WTC11 (cell line): ENCODE results near the gene NINL.

ENCODE experiments used
- ARID4B ChIP-seq: sonication (generic); formaldehyde crosslinking; IDR thresholded peaks from 2 replicates; pipeline ENCODE4 v1.8.0; 2023; ENCODE audit warnings: missing genetic modification reagents, mild to moderate bottlenecking, borderline replicate concordance
- CTCF ChIP-seq: fragments of 200-600 bp; IDR thresholded peaks from 2 replicates; pipeline ENCODE4 v1.8.0; 2022; ENCODE audit warnings: antibody characterized with exemption
- MXD4 ChIP-seq: fragments of 250-450 bp; sonication (Bioruptor Pico); IDR thresholded peaks from 2 replicates; pipeline ENCODE4 v1.8.0; 2021; ENCODE audit warnings: mild to moderate bottlenecking, moderate library complexity, borderline replicate concordance
- NR3C1 ChIP-seq: sonication (generic); formaldehyde crosslinking; conservative IDR thresholded peaks from 2 replicates; pipeline ENCODE4 v1.8.1; 2023; ENCODE audit warnings: low read depth, mild to moderate bottlenecking, missing genetic modification reagents
- PRRX2 ChIP-seq: fragments of 250-450 bp; sonication (Bioruptor Pico); IDR thresholded peaks from 2 replicates; pipeline ENCODE4 v1.8.0; 2021; ENCODE audit warnings: mild to moderate bottlenecking
- ZBTB43 ChIP-seq: sonication (generic); formaldehyde crosslinking; IDR thresholded peaks from 2 replicates; pipeline ENCODE4 v1.8.1; 2023; ENCODE audit warnings: mild to moderate bottlenecking, missing genetic modification reagents
- ZNF121 ChIP-seq: sonication (generic); formaldehyde crosslinking; IDR thresholded peaks from 2 replicates; pipeline ENCODE4 v1.8.0; 2023; ENCODE audit warnings: missing genetic modification reagents
- ZNF232 ChIP-seq: sonication (generic); formaldehyde crosslinking; IDR thresholded peaks from 2 replicates; pipeline ENCODE4 v1.8.0; 2022; ENCODE audit warnings: mild to moderate bottlenecking, missing genetic modification reagents

GRCh38 chr20:25495189-25495824 is 90.0 kb downstream of the NINL start:
- TF ChIP-seq CTCF, result no peak
- TF ChIP-seq ZNF232, result no peak
- no peak for TF ChIP-seq ZNF121 (CRISPR knock-in tag)
- TF ChIP-seq NR3C1 (CRISPR knock-in tag), result no peak
- TF ChIP-seq PRRX2 (CRISPR knock-in tag), result no peak
- TF ChIP-seq MXD4 (CRISPR knock-in tag), result no peak
- TF ChIP-seq ZBTB43, result no peak
- TF ChIP-seq ARID4B (CRISPR knock-in tag), result no peak
